GM12878 (cell line): ENCODE data around the gene ABCD3.

ENCODE experiments used
- BCL3 ChIP-seq: IDR thresholded peaks from 2 replicates; pipeline ENCODE4 v1.6.1; 2011; ENCODE audit warnings: borderline replicate concordance, low read depth, mild to moderate bottlenecking, moderate library complexity, low read length; ENCODE audit not compliant: insufficient read depth, poor library complexity, severe bottlenecking
- CEBPZ ChIP-seq: fragments of 150-350 bp; IDR thresholded peaks from 2 replicates; pipeline ENCODE4 v1.6.1; 2016; ENCODE audit warnings: low read depth, low read length
- CHD2 ChIP-seq: IDR thresholded peaks from 2 replicates; pipeline ENCODE4 v1.6.1; 2011; ENCODE audit warnings: low read depth, low read length, improper control_type of control experiment, borderline replicate concordance
- CTCF ChIP-seq, 3 experiments: IDR thresholded peaks in 2 of 3; conservative IDR thresholded peaks in 1 of 3; 2 replicates each; pipeline ENCODE4 v1.5.1; 2011; ENCODE audit warnings: low read depth in 3 of 3, low read length in 3 of 3, mild to moderate bottlenecking in 3 of 3, control low read depth in 2 of 3, moderate library complexity in 2 of 3, inconsistent platforms in 1 of 3, mixed read lengths in 1 of 3; ENCODE audit not compliant: control insufficient read depth in 2 of 3, insufficient read depth in 1 of 3; ENCODE audit errors: extremely low read depth in 1 of 3
- EGR1 ChIP-seq, 2 experiments: IDR thresholded peaks; 1 replicate in 1 of 2; 2 replicates in 1 of 2; pipeline ENCODE4 v1.6.1; 2011 to 2012; ENCODE audit warnings: low read depth in 2 of 2, low read length in 2 of 2, borderline replicate concordance in 1 of 2, mild to moderate bottlenecking in 1 of 2, moderate library complexity in 1 of 2
- ELK1 ChIP-seq: IDR thresholded peaks from 2 replicates; pipeline ENCODE4 v1.6.1; 2012; ENCODE audit warnings: low read depth, low read length, improper control_type of control experiment
- EZH2 ChIP-seq: IDR thresholded peaks from 2 replicates; pipeline ENCODE4 v1.6.1; 2012; ENCODE audit warnings: low read depth, mild to moderate bottlenecking, control low read depth, inconsistent platforms, low read length, borderline replicate concordance; ENCODE audit not compliant: control insufficient read depth
- MYC ChIP-seq: IDR thresholded peaks from 2 replicates; pipeline ENCODE4 v1.6.1; 2011; ENCODE audit warnings: mild to moderate bottlenecking, low read length, moderate library complexity, inconsistent platforms; ENCODE audit not compliant: insufficient read depth, insufficient replicate concordance, insufficient read length, severe bottlenecking
- NR2C2 ChIP-seq: IDR thresholded peaks from 2 replicates; pipeline ENCODE4 v1.6.1; 2011; ENCODE audit warnings: borderline replicate concordance, low read depth; ENCODE audit not compliant: control insufficient read depth, insufficient read length
- POLR2A ChIP-seq: IDR thresholded peaks from 2 replicates; pipeline ENCODE4 v1.6.1; 2011; ENCODE audit warnings: low read depth, mild to moderate bottlenecking, low read length
- RAD51 ChIP-seq: fragments of 450-650 bp; IDR thresholded peaks from 2 replicates; pipeline ENCODE4 v1.6.1; 2016; ENCODE audit warnings: moderate library complexity, mild to moderate bottlenecking, inconsistent platforms
- REST ChIP-seq: IDR thresholded peaks from 2 replicates; pipeline ENCODE4 v1.6.1; 2012; ENCODE audit warnings: mild to moderate bottlenecking, low read depth, low read length
- RFX5 ChIP-seq: IDR thresholded peaks from 2 replicates; pipeline ENCODE4 v1.6.1; 2011; ENCODE audit warnings: low read depth, low read length, improper control_type of control experiment
- SUZ12 ChIP-seq: fragments of 200-600 bp; sonication (generic); IDR thresholded peaks from one replicate; pipeline ENCODE4 v1.6.1; 2018; ENCODE audit warnings: antibody characterized with exemption, mild to moderate bottlenecking; ENCODE audit not compliant: unreplicated experiment

- no peak for TF ChIP-seq RAD51
- no peak for TF ChIP-seq CHD2
- TF ChIP-seq POLR2A = no peak
- TF ChIP-seq ELK1 = no peak
- TF ChIP-seq RFX5 = no peak
- no peak for TF ChIP-seq NR2C2
- no peak for TF ChIP-seq CTCF (IDR thresholded peaks at IDR 0.05 in 2 of 3, conservative IDR thresholded peaks at IDR 0.05 in 1 of 3; ENCODE audit: control insufficient read depth in 2 of 3, extremely low read depth in 1 of 3, insufficient read depth in 1 of 3, low read depth in 3 of 3, low read length in 3 of 3)
- TF ChIP-seq EZH2 = no peak
- TF ChIP-seq EGR1 (IDR thresholded peaks at IDR 0.05; ENCODE audit: borderline replicate concordance in 1 of 2, low read depth in 2 of 2, low read length in 2 of 2) = no peak
- no peak for TF ChIP-seq BCL3
- no peak for TF ChIP-seq REST
- no peak for TF ChIP-seq SUZ12
- no peak for TF ChIP-seq MYC
- no peak for TF ChIP-seq CEBPZ
These were observed 133.9 kb downstream of the ABCD3 start for GRCh38 chr1:94552071-94552586.
